BLaER1 (cell line): ENCODE data around the gene MAGI2.

ENCODE experiments used
- H3K27ac ChIP-seq: shearing (Covaris generic); formaldehyde crosslinking; 2 replicates; pipeline ENCODE4 v1.8.1; 2022
- H3K27me3 ChIP-seq: shearing (Covaris generic); formaldehyde crosslinking; 2 replicates; pipeline ENCODE4 v1.8.1; 2022
- H3K36me3 ChIP-seq: shearing (Covaris generic); formaldehyde crosslinking; 2 replicates; pipeline ENCODE4 v1.8.1; 2022
- H3K4me1 ChIP-seq: shearing (Covaris generic); formaldehyde crosslinking; 2 replicates; pipeline ENCODE4 v1.8.1; 2022
- H3K4me2 ChIP-seq: shearing (Covaris generic); formaldehyde crosslinking; 2 replicates; pipeline ENCODE4 v1.8.1; 2022
- H3K4me3 ChIP-seq: shearing (Covaris generic); formaldehyde crosslinking; 2 replicates; pipeline ENCODE4 v1.8.1; 2022
- H3K9ac ChIP-seq: shearing (Covaris generic); formaldehyde crosslinking; 2 replicates; pipeline ENCODE4 v1.8.1; 2022
- H3K9me3 ChIP-seq: shearing (Covaris generic); formaldehyde crosslinking; 2 replicates; pipeline ENCODE4 v1.8.1; 2022
- H4K20me1 ChIP-seq: shearing (Covaris generic); formaldehyde crosslinking; 2 replicates; pipeline ENCODE4 v1.8.1; 2022
- Cebpa-rat ChIP-seq: shearing (Covaris generic); IDR thresholded peaks from 2 replicates; pipeline ENCODE4 v1.8.1; 2022

The MAGI2 gene

GRCh38 chr7:77975672-77976480 lies 1477.6 kb downstream of the MAGI2 start:
- no peaks in the 10 kb centered on the region for H3K4me1 ChIP-seq
- no peaks in the 10 kb centered on the region for H3K9me3 ChIP-seq
- no peak overlapping the region for H3K4me3 ChIP-seq
- no peak overlapping the region for H3K9ac ChIP-seq
- H3K4me2 ChIP-seq = no peak overlapping the region
- H4K20me1 ChIP-seq = no peaks in the 10 kb centered on the region
- H3K27ac ChIP-seq = no peak overlapping the region
- no peak for TF ChIP-seq Cebpa-rat
- H3K27me3 ChIP-seq = no peaks in the 10 kb centered on the region
- no peaks in the 10 kb centered on the region for H3K36me3 ChIP-seq

- H3K9me3 ChIP-seq = no peaks in the 10 kb centered on the region
- no peaks in the 10 kb centered on the region for H3K36me3 ChIP-seq
- H4K20me1 ChIP-seq = no peaks in the 10 kb centered on the region
- no peak overlapping the region for H3K4me2 ChIP-seq
- no peaks in the 10 kb centered on the region for H3K4me1 ChIP-seq
- H3K27ac ChIP-seq = no peak overlapping the region
- H3K9ac ChIP-seq = no peak overlapping the region
- no peak overlapping the region for H3K4me3 ChIP-seq
- no peaks in the 10 kb centered on the region for H3K27me3 ChIP-seq
- TF ChIP-seq Cebpa-rat = no peak
These were observed 1481.7 kb downstream of the MAGI2 start for GRCh38 chr7:77971726-77972125.

GRCh38 chr7:77967429-77967828 lies 1486.0 kb downstream of the MAGI2 start:
- H3K9ac ChIP-seq = no peak overlapping the region
- H3K4me2 ChIP-seq = no peak overlapping the region
- no peaks in the 10 kb centered on the region for H4K20me1 ChIP-seq
- no peak overlapping the region for H3K27ac ChIP-seq
- no peak for TF ChIP-seq Cebpa-rat
- H3K36me3 ChIP-seq = no peaks in the 10 kb centered on the region
- H3K9me3 ChIP-seq = no peaks in the 10 kb centered on the region
- no peaks in the 10 kb centered on the region for H3K4me1 ChIP-seq
- H3K27me3 ChIP-seq = no peaks in the 10 kb centered on the region
- H3K4me3 ChIP-seq = no peak overlapping the region
